PC-3 (cell line): Measurements from ENCODE around the gene LYL1. TPM values are rescaled to one million over a fixed set of nuclear protein-coding genes. Genes with fewer than 3 reads are reported as not detected.

Experiments used
- ATAC-seq: fragments of 200-7000 bp; cut with Tn5 transposase; 2 replicates; pipeline ENCODE4 v1.9.1; 2020; ENCODE audit warnings: mild to moderate bottlenecking, moderate library complexity
- BruUV-seq: library from RNA; stranded (reverse); fragments of 400-500 nt; replicated peaks from 2 replicates; lab custom pipeline; 2021; lab: Mats Ljungman, UMichigan
- CTCF ChIA-PET: fragments of 300-600 bp; sonication (Branson Sonifier 250); formaldehyde crosslinking; loops from one replicate; lab custom pipeline; 2022; ENCODE audit warnings: antibody characterized with exemption; lab: Charles Lee
- POLR2A ChIA-PET: fragments of 300-600 bp; sonication (Branson Sonifier 250); formaldehyde crosslinking; loops from one replicate; lab custom pipeline; 2022; ENCODE audit warnings: antibody characterized with exemption; ENCODE audit not compliant: unreplicated experiment; lab: Charles Lee
- DNase-seq: peaks from one replicate; pipeline ENCODE4 v3.0.0-alpha.2; 2015
- H2AFZ ChIP-seq: fragments of 300-600 bp; sonication (generic); 2 replicates; pipeline ENCODE4 v1.6.0; 2016; ENCODE audit warnings: antibody characterized with exemption, low read length
- H3F3A ChIP-seq: fragments of 300-600 bp; sonication (generic); one replicate; pipeline ENCODE4 v1.6.0; 2017; ENCODE audit warnings: antibody characterized with exemption, low read length, control low read depth, mild to moderate bottlenecking; ENCODE audit not compliant: unreplicated experiment
- H3K27ac ChIP-seq: fragments of 300-600 bp; sonication (generic); 2 replicates; pipeline ENCODE4 v1.5.1; 2016; ENCODE audit warnings: mild to moderate bottlenecking, low read length
- H3K27me3 ChIP-seq: fragments of 300-600 bp; sonication (generic); 2 replicates; pipeline ENCODE4 v1.6.1; 2016; ENCODE audit warnings: low read length, mixed read lengths
- H3K36me3 ChIP-seq: fragments of 300-600 bp; sonication (generic); 2 replicates; pipeline ENCODE4 v1.6.1; 2016; ENCODE audit warnings: low read depth, mixed run types, low read length, mixed read lengths
- H3K4me1 ChIP-seq: fragments of 300-600 bp; sonication (generic); 2 replicates; pipeline ENCODE4 v1.5.1; 2016; ENCODE audit warnings: low read length; ENCODE audit not compliant: insufficient read depth
- H3K4me2 ChIP-seq: fragments of 300-600 bp; sonication (generic); 2 replicates; pipeline ENCODE4 v1.6.0; 2016; ENCODE audit warnings: low read length
- H3K4me3 ChIP-seq: fragments of 300-600 bp; sonication (generic); 2 replicates; pipeline ENCODE4 v1.5.1; 2016; ENCODE audit warnings: mild to moderate bottlenecking, low read length, mixed read lengths
- H3K79me2 ChIP-seq: fragments of 300-600 bp; sonication (generic); 2 replicates; pipeline ENCODE4 v1.6.1; 2017; ENCODE audit warnings: low read length, mixed read lengths
- H3K9ac ChIP-seq: fragments of 300-600 bp; sonication (generic); 2 replicates; pipeline ENCODE4 v1.6.0; 2016; ENCODE audit warnings: mild to moderate bottlenecking, low read length
- H3K9me2 ChIP-seq: fragments of 300-600 bp; sonication (generic); replicated peaks from 2 replicates; pipeline ENCODE4 v1.6.1; 2016; ENCODE audit warnings: mixed run types, low read length, mixed read lengths
- H3K9me3 ChIP-seq: fragments of 300-600 bp; sonication (generic); 2 replicates; pipeline ENCODE4 v1.6.1; 2016; ENCODE audit warnings: low read length, mixed read lengths
- H4K20me1 ChIP-seq: fragments of 300-600 bp; sonication (generic); 2 replicates; pipeline ENCODE4 v1.6.1; 2016; ENCODE audit warnings: low read length, mixed read lengths
- CTCF ChIP-seq: fragments of 300-600 bp; sonication (generic); conservative IDR thresholded peaks from 2 replicates; pipeline ENCODE4 v1.5.1; 2017; ENCODE audit warnings: antibody characterized with exemption, low read depth, mild to moderate bottlenecking, low read length
- EZH2 ChIP-seq: fragments of 300-600 bp; sonication (generic); IDR thresholded peaks from one replicate; pipeline ENCODE4 v1.6.1; 2017; ENCODE audit warnings: antibody characterized with exemption, mild to moderate bottlenecking, low read length; ENCODE audit not compliant: unreplicated experiment
- EZH2phosphoT487 ChIP-seq: fragments of 300-600 bp; sonication (generic); IDR thresholded peaks from 2 replicates; pipeline ENCODE4 v1.6.1; 2018; ENCODE audit warnings: mild to moderate bottlenecking, antibody characterized with exemption, low read length, borderline replicate concordance
- intact Hi-C: fragments of 100-400 bp; cut with micrococcal nuclease; formaldehyde crosslinking; loops from 2 replicates; pipeline ENCODE4 v1.9.0; 2023
- total RNA-seq: library from RNA; depleted of rRNA; stranded (reverse); fragments of >200 nt; gene quantifications from 2 replicates; pipeline ENCODE4 v1.2.3, GENCODE V29; 2014

Gene LYL1
- total RNA-seq, 1 experiment from 2014 or later, result 3.3 TPM

DNA sequence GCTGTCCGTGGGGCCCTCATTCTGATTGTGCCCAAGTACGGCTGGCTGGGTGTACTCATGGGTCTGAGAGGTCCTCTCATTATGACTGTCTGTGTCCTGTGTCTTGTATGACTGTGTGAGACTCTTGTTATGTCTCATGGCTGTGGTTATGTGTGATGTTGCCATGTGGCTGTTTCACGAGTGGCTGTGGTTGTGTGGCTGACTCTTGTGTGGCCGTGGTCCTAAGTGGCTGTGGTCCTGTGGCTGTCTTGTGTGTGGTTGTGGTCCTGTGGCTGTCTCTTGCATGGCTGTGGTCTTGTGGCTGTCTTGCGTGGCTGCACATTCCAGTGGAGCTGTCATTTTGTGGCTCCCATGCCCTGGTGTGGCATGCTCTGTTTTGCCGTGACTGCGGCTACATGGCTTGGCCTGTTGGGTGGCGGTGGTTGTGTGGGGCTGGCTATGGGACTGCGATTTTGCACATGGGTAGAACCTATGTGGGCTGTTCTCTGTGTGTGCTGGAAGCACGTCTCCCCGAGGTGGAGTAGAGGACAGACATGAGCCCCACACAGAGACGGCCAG lies 2.5 kb downstream of the LYL1 start:
- no peaks in the 10 kb centered on the region for H3F3A ChIP-seq
- ATAC-seq (no peak), DNase-seq (no peak)
- H3K9me2 ChIP-seq, result no peaks in the 10 kb centered on the region
- BruUV-seq, result no TSS peak
- no peak overlapping the region for H3K4me2 ChIP-seq
- H2AFZ ChIP-seq, result no peak overlapping the region
- no peaks in the 10 kb centered on the region for H3K36me3 ChIP-seq
- no peak overlapping the region for H3K27ac ChIP-seq
- no peaks in the 10 kb centered on the region for H3K79me2 ChIP-seq
- ChIA-PET CTCF (no interaction called here), POLR2A (no interaction called here)
- intact Hi-C loops, result loop anchor here (5.0 kb wide), 1 partner anchor 52 kb away; the partner anchor contains the start of genes IER2 and STX10
- TF ChIP-seq EZH2 (no peak), CTCF (no peak), EZH2phosphoT487 (no peak)
- H3K9me3 ChIP-seq, result no peaks in the 10 kb centered on the region
- H3K4me3 ChIP-seq, result no peak overlapping the region
- H4K20me1 ChIP-seq, result no peaks in the 10 kb centered on the region
- H3K4me1 ChIP-seq, result peaks cover 13% of the 10 kb centered on the region; the same call in 1 of the 2 replicates
- H3K27me3 ChIP-seq, result no peaks in the 10 kb centered on the region
- H3K9ac ChIP-seq, result no peak overlapping the region

GRCh38 chr19:13099073-13099999 lies 3.3 kb downstream of the LYL1 start:
- Histone ChIP-seq H3K9ac (no peak overlapping the region), H3K79me2 (no peaks in the 10 kb centered on the region), H3K36me3 (no peaks in the 10 kb centered on the region), H4K20me1 (no peaks in the 10 kb centered on the region), H3K9me3 (no peaks in the 10 kb centered on the region), H3K27me3 (no peaks in the 10 kb centered on the region), H2AFZ (no peak overlapping the region), H3K4me3 (no peak overlapping the region), H3K27ac (no peak overlapping the region), H3K4me1 (peaks cover 16% of the 10 kb centered on the region; the same call in 1 of the 2 replicates), H3K4me2 (no peak overlapping the region), H3K9me2 (no peaks in the 10 kb centered on the region), H3F3A (no peaks in the 10 kb centered on the region)
- CTCF ChIA-PET, result no interaction called here
- BruUV-seq, result no TSS peak
- intact Hi-C loops, result no loop called here
- TF ChIP-seq EZH2phosphoT487 (no peak), CTCF (no peak), EZH2 (no peak)
- DNase-seq (no peak), ATAC-seq (no peak)
- POLR2A ChIA-PET, result no interaction called here
